ENCODE data around the gene USP49. TPM values are rescaled to one million over a fixed set of nuclear protein-coding genes. Genes with fewer than 3 reads are reported as not detected.

Gene USP49
- total and polyA plus RNA-seq, 2 of the 4 experiments (the other 2 are of a cell fraction): 1.4 to 2.1 TPM

DNA sequence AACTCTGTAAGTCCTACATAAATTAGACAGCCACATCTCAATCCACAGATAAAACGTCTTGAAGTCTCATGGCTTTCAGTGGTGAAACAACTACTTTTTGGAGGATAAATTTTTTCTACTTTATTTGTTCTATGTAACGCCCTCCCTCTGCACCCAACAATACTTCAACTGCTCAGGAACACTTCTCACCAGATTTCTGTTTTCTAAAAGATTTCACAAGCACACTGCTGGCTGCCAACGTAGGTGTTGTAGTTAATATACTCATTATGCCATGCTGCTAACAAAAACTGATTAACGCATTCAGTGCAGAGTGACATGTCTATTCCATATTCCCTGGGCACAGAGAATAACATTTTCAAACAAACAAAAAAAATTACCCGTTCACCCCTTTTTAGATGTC, 10.2 kb downstream of the USP49 start:
- intact Hi-C loops (cut with micrococcal nuclease): no loop called here
- CTCF ChIA-PET: no interaction called here
- no peak for ATAC-seq (ENCODE audit: low read depth)

More for the DNA sequence above, 10.2 kb downstream of the USP49 start:
- Histone ChIP-seq H2AFZ (replicated peaks; ENCODE audit: low read length, poor library complexity) (no peak overlapping the region), H3K9me1 (ENCODE audit: insufficient read depth, low read length) (peaks cover 8% of the 10 kb centered on the region; the same call in 1 of the 2 replicates), H4K5ac (ENCODE audit: low read depth, low read length) (no peak overlapping the region), H2AK9ac (replicated peaks; ENCODE audit: low read depth, low read length, poor library complexity) (no peak overlapping the region), H3K9me3 (ENCODE audit: control insufficient read depth, insufficient read depth, low read length) (no peaks in the 10 kb centered on the region), H3K56ac (ENCODE audit: extremely low read depth, insufficient read depth, low read length) (no peak overlapping the region), H3K4me3 (ENCODE audit: insufficient read depth, low read depth, low read length) (no peak overlapping the region), H3K9ac (ENCODE audit: low read depth, low read length) (no peak overlapping the region), H3K4ac (ENCODE audit: low read depth, low read length) (no peak overlapping the region), H3K27me3 (ENCODE audit: control insufficient read depth, insufficient read depth, low read length) (no peaks in the 10 kb centered on the region), H2AK5ac (ENCODE audit: low read depth, low read length) (no peak overlapping the region), H3K36me3 (ENCODE audit: control insufficient read depth, insufficient read depth, low read length) (no peaks in the 10 kb centered on the region), H3K23ac (ENCODE audit: low read depth, low read length) (no peak overlapping the region), H3K14ac (replicated peaks; ENCODE audit: low read depth, low read length) (no peak overlapping the region), H3K18ac (ENCODE audit: low read depth, low read length) (no peak overlapping the region), H4K8ac (ENCODE audit: low read depth in 2 of 2, low read length in 2 of 2) (no peak overlapping the region), H2BK5ac (ENCODE audit: low read depth, low read length, poor library complexity, severe bottlenecking) (no peak overlapping the region), H3K4me2 (ENCODE audit: low read depth, low read length) (no peak overlapping the region), H2BK15ac (ENCODE audit: low read depth, low read length) (no peak overlapping the region), H2BK120ac (ENCODE audit: low read depth, low read length) (no peak overlapping the region), H3K79me1 (ENCODE audit: low read depth in 1 of 2, low read length in 2 of 2) (peaks cover 0 to 10% of the 10 kb centered on the region in 2 experiments; a peak in 2 of 4 replicates), H2BK20ac (ENCODE audit: low read depth, low read length) (no peak overlapping the region), H4K20me1 (ENCODE audit: insufficient read depth, low read length) (no peaks in the 10 kb centered on the region), H3K27ac (ENCODE audit: insufficient read depth, low read length) (no peak overlapping the region), H3K4me1 (ENCODE audit: control insufficient read depth, insufficient read depth, low read length) (peaks cover 2% of the 10 kb centered on the region), H4K91ac (ENCODE audit: insufficient read depth, low read depth, low read length) (no peak overlapping the region)
- in situ Hi-C loops (cut with MboI; ENCODE audit: low sequenced_read_pairs) (no loop called here), dilution Hi-C loops (cut with HindIII; ENCODE audit: low sequenced_read_pairs, unreplicated experiment) (no loop called here)
- POLR2A ChIA-PET (ENCODE audit: unreplicated experiment): no interaction called here
- BruUV-seq (replicated peaks): no TSS peak
- 100% methylated on average over 2 of the region's 5 CpGs; no CpG with 5 or more reads in 1 of the 2 experiments for WGBS, 2 experiments (ENCODE audit: extremely low coverage in 2 of 2, insufficient read length in 1 of 2)
- no peak for DNase-seq
- TF ChIP-seq CHD1 (IDR thresholded peaks at IDR 0.05; ENCODE audit: low read depth, low read length): no peak
- TF ChIP-seq MAZ (IDR thresholded peaks at IDR 0.05; ENCODE audit: borderline replicate concordance, low read depth, low read length): no peak
- TF ChIP-seq USF2 (IDR thresholded peaks at IDR 0.05; ENCODE audit: low read depth, low read length): no peak
- no peak for TF ChIP-seq RCOR1 (IDR thresholded peaks at IDR 0.05; ENCODE audit: insufficient replicate concordance, low read length)
- TF ChIP-seq FOS (IDR thresholded peaks at IDR 0.05; ENCODE audit: low read depth, low read length): no peak
- TF ChIP-seq BHLHE40 (IDR thresholded peaks at IDR 0.05; ENCODE audit: low read depth, low read length): no peak
- TF ChIP-seq, protein P1, sequence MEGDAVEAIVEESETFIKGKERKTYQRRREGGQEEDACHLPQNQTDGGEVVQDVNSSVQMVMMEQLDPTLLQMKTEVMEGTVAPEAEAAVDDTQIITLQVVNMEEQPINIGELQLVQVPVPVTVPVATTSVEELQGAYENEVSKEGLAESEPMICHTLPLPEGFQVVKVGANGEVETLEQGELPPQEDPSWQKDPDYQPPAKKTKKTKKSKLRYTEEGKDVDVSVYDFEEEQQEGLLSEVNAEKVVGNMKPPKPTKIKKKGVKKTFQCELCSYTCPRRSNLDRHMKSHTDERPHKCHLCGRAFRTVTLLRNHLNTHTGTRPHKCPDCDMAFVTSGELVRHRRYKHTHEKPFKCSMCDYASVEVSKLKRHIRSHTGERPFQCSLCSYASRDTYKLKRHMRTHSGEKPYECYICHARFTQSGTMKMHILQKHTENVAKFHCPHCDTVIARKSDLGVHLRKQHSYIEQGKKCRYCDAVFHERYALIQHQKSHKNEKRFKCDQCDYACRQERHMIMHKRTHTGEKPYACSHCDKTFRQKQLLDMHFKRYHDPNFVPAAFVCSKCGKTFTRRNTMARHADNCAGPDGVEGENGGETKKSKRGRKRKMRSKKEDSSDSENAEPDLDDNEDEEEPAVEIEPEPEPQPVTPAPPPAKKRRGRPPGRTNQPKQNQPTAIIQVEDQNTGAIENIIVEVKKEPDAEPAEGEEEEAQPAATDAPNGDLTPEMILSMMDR (conservative IDR thresholded peaks at IDR 0.05; ENCODE audit: low read depth, low read length): no peak
- no peak for TF ChIP-seq MXI1 (IDR thresholded peaks at IDR 0.05; ENCODE audit: borderline replicate concordance, low read depth, low read length)

Measured in IMR-90 (cell line).